Kidney epithelial cell (primary cell): Measurements from ENCODE around the gene PPEF1. TPM values are rescaled to one million over a fixed set of nuclear protein-coding genes. Genes with fewer than 3 reads are reported as not detected.
A peak's percentile ranks its signal among the peaks of the same experiment; 100 is the strongest.
"Not testable (repeated sequence)": the region's sequence is repeated elsewhere in the genome, so short reads cannot be mapped to it uniquely, and the experiment has no call there.

ENCODE experiments used
- DNase-seq: peaks from one replicate; pipeline ENCODE4 v3.0.0-alpha.2; 2010; ENCODE audit warnings: low read depth
- H3K27me3 ChIP-seq: 2 replicates; pipeline ENCODE4 v1.6.0; 2011; ENCODE audit warnings: low read length; ENCODE audit not compliant: control insufficient read depth, insufficient read depth
- H3K36me3 ChIP-seq: 2 replicates; pipeline ENCODE4 v1.5.1; 2011; ENCODE audit warnings: low read length; ENCODE audit not compliant: control insufficient read depth, insufficient read depth
- H3K4me3 ChIP-seq: 2 replicates; pipeline ENCODE4 v1.5.1; 2011; ENCODE audit warnings: low read depth, mild to moderate bottlenecking, control low read depth, low read length
- total RNA-seq: library from RNA; depleted of rRNA; stranded (reverse); fragments of >200 nt; gene quantifications from 2 replicates; pipeline ENCODE4 v1.2.3, GENCODE V29; 2015
- TF ChIP-seq, protein P1 (sequence below): IDR thresholded peaks from 2 replicates; pipeline ENCODE4 v1.5.1; 2011; ENCODE audit warnings: mild to moderate bottlenecking, moderate library complexity, low read length, control low read depth, inconsistent platforms; ENCODE audit not compliant: insufficient read depth, poor library complexity, severe bottlenecking

PPEF1 gene
- total RNA-seq, 1 donor from 2014 or later: not detected

DNA sequence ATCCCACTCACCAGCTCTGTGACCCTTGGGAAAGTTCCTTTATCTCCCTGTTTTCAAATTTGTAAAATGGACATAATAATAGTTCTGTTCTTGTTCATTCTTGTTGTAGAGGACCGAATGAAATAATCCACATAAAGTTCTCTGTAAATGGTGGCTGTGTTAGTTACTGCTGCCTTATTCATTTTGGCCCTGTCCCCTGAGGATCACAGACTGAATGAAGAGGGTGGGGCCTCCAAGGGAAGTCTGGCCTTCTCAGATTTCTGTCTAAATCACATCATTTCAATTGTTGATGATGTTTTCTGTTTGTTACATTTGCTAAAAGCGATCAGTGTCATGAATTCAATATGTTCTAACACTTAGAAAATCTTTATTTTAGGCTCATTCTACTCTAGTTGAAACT, 117.9 kb downstream of the PPEF1 start:
- DNase-seq: no peak
- TF ChIP-seq, protein P1, sequence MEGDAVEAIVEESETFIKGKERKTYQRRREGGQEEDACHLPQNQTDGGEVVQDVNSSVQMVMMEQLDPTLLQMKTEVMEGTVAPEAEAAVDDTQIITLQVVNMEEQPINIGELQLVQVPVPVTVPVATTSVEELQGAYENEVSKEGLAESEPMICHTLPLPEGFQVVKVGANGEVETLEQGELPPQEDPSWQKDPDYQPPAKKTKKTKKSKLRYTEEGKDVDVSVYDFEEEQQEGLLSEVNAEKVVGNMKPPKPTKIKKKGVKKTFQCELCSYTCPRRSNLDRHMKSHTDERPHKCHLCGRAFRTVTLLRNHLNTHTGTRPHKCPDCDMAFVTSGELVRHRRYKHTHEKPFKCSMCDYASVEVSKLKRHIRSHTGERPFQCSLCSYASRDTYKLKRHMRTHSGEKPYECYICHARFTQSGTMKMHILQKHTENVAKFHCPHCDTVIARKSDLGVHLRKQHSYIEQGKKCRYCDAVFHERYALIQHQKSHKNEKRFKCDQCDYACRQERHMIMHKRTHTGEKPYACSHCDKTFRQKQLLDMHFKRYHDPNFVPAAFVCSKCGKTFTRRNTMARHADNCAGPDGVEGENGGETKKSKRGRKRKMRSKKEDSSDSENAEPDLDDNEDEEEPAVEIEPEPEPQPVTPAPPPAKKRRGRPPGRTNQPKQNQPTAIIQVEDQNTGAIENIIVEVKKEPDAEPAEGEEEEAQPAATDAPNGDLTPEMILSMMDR: no peak

DNA sequence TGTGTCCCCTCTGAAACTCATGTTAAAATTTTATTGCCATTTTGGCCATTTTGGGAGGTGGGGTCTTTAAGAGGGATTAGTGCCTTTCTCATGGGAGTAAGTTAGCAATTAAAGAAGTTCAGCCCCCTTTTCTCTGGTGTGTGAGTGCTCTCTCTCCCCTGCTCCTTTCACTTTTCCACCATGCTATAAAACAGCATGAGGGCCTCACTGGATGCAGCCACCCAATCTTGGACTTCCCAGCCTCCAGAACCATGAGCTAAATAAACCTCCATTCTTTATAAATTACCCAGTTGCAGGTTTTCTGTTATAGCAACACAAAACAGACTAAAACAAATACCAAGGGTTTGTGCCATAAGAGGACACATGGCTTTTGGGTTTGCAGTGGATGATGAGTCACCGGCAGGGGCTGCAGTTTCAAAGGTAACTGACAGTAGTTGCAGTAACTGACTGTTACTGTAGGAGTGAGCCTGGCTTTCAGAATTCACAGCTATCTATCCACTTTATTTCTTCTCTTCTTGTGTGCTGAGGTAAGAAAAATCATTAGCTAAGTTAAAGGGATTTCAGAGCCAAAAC, 121.5 kb downstream of the PPEF1 start:
- no peak overlapping the region for H3K4me3 ChIP-seq
- no peak for DNase-seq
- H3K27me3 ChIP-seq: no peaks in the 10 kb centered on the region
- TF ChIP-seq, protein P1: no peak
- no peaks in the 10 kb centered on the region for H3K36me3 ChIP-seq

More for the DNA sequence above, 117.9 kb downstream of the PPEF1 start:
- no peaks in the 10 kb centered on the region for H3K36me3 ChIP-seq
- H3K27me3 ChIP-seq: no peaks in the 10 kb centered on the region
- H3K4me3 ChIP-seq: no peak overlapping the region

DNA sequence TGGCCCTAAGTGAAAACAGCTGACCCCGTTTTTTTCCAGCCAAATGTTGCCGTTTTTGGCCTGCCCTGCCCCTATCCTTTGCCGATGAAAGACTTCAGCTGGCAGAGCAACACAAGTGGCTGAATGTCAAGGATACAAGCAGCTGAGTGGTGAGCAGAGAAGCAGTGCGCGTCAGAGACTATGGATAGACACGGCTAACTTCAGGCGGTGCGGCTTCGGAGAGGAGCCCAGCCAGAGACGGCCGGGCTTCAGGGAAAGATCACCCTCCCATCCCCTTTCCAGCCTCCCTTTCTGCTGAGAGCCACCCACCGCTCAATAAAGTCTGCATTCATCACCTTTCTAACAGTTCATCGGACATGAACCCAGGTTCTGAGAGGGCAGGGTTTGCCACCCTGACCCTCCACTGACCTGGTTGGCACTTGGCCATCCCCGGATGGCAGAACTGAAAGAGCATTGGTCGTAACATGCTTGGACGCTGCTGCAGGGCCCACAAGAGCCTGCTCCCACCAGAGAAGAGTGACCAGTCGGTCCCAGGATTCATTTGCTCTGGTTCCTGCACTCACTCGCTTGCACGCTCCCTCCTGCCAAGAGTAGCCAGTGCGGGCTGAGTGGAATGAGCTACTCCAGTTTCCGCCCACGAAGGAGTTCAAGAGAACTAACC, 125.8 kb downstream of the PPEF1 start:
- no peak overlapping the region for H3K4me3 ChIP-seq
- H3K36me3 ChIP-seq: no peaks in the 10 kb centered on the region
- H3K27me3 ChIP-seq: no peaks in the 10 kb centered on the region
- TF ChIP-seq, protein P1: no peak
- no peak for DNase-seq

DNA sequence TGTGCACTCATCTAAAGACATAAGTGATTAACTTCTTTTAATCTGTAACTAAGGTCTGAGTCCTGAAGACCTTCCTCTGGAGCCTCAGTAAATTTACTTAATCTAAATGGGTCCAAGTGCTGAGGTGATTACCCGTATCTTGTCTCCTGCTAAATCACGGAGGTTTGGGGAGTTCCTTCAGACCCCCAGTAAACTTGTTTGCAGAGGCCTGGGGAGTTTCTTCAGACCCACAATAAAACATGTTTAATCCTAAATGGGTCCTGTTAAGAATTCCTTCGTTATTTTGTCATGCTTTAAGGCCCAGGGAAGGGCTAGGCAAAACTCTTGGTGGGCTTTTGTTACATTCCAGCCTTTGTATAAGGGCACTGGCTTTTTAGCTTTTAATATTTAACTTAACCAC, 140.5 kb downstream of the PPEF1 start:
- not testable (repeated sequence) for H3K4me3 ChIP-seq, DNase-seq, H3K27me3 ChIP-seq, H3K36me3 ChIP-seq

DNA sequence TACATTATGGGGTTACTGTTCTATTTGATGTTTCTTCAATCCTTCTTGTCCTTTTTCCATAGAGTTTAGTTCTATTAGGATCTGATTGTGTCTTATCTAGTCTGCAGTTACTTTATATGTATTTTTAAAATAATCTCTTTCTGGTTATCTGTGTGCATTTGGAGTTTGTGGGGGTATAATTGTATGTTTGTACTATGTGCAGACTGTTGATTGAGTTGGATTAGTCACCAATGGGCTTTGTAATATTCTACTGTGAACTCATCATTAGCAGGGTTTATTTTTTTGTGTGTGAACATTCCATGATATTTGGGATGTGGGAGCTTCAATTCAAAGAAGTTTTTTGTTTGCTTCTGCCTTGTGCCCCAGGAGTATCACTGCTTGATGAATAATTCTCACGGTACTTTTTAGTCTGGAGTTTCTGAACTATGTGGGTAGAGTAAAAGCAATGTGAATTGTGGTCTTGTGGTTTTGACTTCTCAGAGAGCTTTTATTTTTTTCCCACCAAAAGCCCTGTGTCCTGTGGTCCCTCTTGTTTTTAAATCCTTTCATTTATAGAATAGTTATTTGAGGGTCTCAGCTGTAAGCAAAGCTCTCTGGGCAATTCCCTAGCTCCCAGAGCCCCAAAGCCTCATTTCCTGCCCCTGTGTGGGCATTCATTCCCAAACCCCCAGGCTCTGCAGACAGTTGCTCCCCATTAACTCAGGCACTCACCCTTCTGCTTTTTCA, 148.6 kb downstream of the PPEF1 start:
- TF ChIP-seq, protein P1: no peak
- Histone ChIP-seq H3K27me3 (no peaks in the 10 kb centered on the region), H3K36me3 (no peaks in the 10 kb centered on the region), H3K4me3 (no peak overlapping the region)
- peak; percentile 45 for DNase-seq

DNA sequence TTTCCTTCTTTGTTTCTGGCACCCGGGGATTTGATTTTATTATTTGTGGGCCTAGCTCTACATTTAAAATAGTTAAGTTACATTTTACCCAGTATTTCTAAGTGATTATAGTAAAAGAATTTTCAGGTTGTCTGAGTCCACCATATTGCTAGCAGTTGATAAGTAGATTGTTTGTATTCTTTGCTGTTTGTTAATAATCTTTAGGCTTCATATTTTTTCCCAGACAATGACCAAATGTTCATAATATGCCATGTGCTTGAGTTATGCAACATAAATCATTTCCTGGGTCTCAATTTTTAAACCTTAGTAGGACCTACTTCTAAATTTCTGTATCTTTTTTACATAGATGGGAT, 149.2 kb downstream of the PPEF1 start:
- Histone ChIP-seq H3K4me3 (no peak overlapping the region), H3K36me3 (no peaks in the 10 kb centered on the region), H3K27me3 (no peaks in the 10 kb centered on the region)
- TF ChIP-seq, protein P1: no peak
- DNase-seq: no peak
